Measurements from ENCODE around the gene IFI27. TPM values are rescaled to one million over a fixed set of nuclear protein-coding genes. Genes with fewer than 3 reads are reported as not detected.
A peak's percentile ranks its signal among the peaks of the same experiment; 100 is the strongest.

Gene IFI27
- total RNA-seq, 1 experiment from 2014 or later, result 4.3 TPM

DNA sequence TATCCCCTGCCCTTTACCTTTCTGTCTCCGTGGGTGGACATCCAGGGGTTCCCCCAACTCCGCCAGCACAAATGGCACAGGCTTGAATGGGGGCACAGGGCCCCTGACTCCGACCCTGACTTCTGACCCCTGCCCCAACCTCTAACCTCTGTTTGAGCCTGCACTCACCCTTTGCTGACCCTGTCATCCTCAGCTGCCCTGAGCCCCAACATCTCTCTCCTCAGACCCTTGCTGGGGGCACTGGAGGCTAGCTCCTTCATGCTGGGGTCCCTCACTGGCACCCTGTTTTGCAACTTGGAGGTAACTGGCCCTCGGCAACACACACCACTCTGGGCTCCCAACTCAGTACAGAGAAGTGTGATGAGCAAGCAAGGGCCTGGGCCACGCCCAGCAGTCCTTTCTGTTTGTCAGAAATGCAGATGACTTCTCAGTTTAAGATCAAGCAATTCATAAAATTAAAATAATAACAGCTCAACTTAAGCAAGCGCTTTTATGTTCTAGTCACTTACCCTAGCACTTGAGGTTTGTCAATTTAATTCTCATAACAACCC is 2.1 kb downstream of the IFI27 start:
- Histone ChIP-seq H3K9ac (ENCODE audit: low read length) (no peak overlapping the region), H3K79me2 (ENCODE audit: low read length) (no peaks in the 10 kb centered on the region), H3K9me3 (ENCODE audit: low read length) (no peaks in the 10 kb centered on the region), H3K27ac (ENCODE audit: low read length) (no peak overlapping the region), H3K9me2 (replicated peaks; ENCODE audit: low read length) (no peaks in the 10 kb centered on the region), H3K4me2 (ENCODE audit: low read length) (no peak overlapping the region), H3K4me1 (ENCODE audit: insufficient read depth, low read length) (no peaks in the 10 kb centered on the region; the same call in 1 of the 2 replicates), H3K4me3 (ENCODE audit: low read length) (no peak overlapping the region), H3K27me3 (ENCODE audit: low read length) (peaks cover 7% of the 10 kb centered on the region), H3K36me3 (ENCODE audit: low read depth, low read length) (no peaks in the 10 kb centered on the region), H3F3A (ENCODE audit: low read length, unreplicated experiment) (no peaks in the 10 kb centered on the region), H4K20me1 (ENCODE audit: low read length) (no peaks in the 10 kb centered on the region), H2AFZ (ENCODE audit: low read length) (no peak overlapping the region)
- BruUV-seq (replicated peaks), result no TSS peak
- intact Hi-C loops (cut with micrococcal nuclease), result no loop called here
- DNase-seq (no peak), ATAC-seq (peak; percentile 53; the same call in 1 of the 2 replicates)
- ChIA-PET CTCF (no interaction called here), POLR2A (ENCODE audit: unreplicated experiment) (no interaction called here)
- TF ChIP-seq EZH2 (IDR thresholded peaks at IDR 0.05; ENCODE audit: low read length, unreplicated experiment) (no peak), EZH2phosphoT487 (IDR thresholded peaks at IDR 0.05; ENCODE audit: borderline replicate concordance, low read length) (no peak)
- TF ChIP-seq, protein P1, sequence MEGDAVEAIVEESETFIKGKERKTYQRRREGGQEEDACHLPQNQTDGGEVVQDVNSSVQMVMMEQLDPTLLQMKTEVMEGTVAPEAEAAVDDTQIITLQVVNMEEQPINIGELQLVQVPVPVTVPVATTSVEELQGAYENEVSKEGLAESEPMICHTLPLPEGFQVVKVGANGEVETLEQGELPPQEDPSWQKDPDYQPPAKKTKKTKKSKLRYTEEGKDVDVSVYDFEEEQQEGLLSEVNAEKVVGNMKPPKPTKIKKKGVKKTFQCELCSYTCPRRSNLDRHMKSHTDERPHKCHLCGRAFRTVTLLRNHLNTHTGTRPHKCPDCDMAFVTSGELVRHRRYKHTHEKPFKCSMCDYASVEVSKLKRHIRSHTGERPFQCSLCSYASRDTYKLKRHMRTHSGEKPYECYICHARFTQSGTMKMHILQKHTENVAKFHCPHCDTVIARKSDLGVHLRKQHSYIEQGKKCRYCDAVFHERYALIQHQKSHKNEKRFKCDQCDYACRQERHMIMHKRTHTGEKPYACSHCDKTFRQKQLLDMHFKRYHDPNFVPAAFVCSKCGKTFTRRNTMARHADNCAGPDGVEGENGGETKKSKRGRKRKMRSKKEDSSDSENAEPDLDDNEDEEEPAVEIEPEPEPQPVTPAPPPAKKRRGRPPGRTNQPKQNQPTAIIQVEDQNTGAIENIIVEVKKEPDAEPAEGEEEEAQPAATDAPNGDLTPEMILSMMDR (conservative IDR thresholded peaks at IDR 0.05; ENCODE audit: low read depth, low read length), result no peak

DNA sequence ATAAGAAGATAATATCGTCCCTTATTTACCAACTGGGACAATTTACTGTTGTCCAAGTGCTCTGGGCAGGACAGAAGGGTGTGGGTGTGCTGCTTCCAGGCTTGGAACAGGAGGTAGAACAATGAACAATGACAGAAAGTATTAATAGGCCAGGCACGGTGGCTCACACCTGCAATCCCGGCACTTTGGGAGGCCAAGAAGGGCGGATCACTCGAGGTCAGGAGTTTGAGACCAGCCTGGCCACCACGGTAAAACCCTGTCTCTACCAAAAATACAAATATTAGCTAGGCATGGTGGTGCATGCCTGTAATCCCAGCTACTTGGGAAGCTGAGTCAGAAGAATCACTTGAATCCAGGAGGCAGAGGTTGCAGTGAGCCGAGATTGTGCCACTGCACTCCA is 2.5 kb downstream of the IFI27 start:
- H3K9ac ChIP-seq (ENCODE audit: low read length), result no peak overlapping the region
- ChIA-PET CTCF (no interaction called here), POLR2A (ENCODE audit: unreplicated experiment) (no interaction called here)
- no peak overlapping the region for H3K4me2 ChIP-seq (ENCODE audit: low read length)
- no peak for DNase-seq
- H3K9me2 ChIP-seq (replicated peaks; ENCODE audit: low read length), result no peaks in the 10 kb centered on the region
- no peak overlapping the region for H2AFZ ChIP-seq (ENCODE audit: low read length)
- no peaks in the 10 kb centered on the region for H3K36me3 ChIP-seq (ENCODE audit: low read depth, low read length)
- H3K27ac ChIP-seq (ENCODE audit: low read length), result no peak overlapping the region
- intact Hi-C loops (cut with micrococcal nuclease), result no loop called here
- no TSS peak for BruUV-seq (replicated peaks)
- H3K79me2 ChIP-seq (ENCODE audit: low read length), result no peaks in the 10 kb centered on the region
- H3K27me3 ChIP-seq (ENCODE audit: low read length), result peaks cover 7% of the 10 kb centered on the region
- ATAC-seq, result no peak; the same call in 1 of the 2 replicates
- TF ChIP-seq, protein P1 (conservative IDR thresholded peaks at IDR 0.05; ENCODE audit: low read depth, low read length), result no peak
- TF ChIP-seq EZH2phosphoT487 (IDR thresholded peaks at IDR 0.05; ENCODE audit: borderline replicate concordance, low read length) (no peak), EZH2 (IDR thresholded peaks at IDR 0.05; ENCODE audit: low read length, unreplicated experiment) (no peak)
- no peaks in the 10 kb centered on the region; the same call in 1 of the 2 replicates for H3K4me1 ChIP-seq (ENCODE audit: insufficient read depth, low read length)
- no peaks in the 10 kb centered on the region for H3K9me3 ChIP-seq (ENCODE audit: low read length)
- H3K4me3 ChIP-seq (ENCODE audit: low read length), result no peak overlapping the region
- H3F3A ChIP-seq (ENCODE audit: low read length, unreplicated experiment), result no peaks in the 10 kb centered on the region
- H4K20me1 ChIP-seq (ENCODE audit: low read length), result no peaks in the 10 kb centered on the region

DNA sequence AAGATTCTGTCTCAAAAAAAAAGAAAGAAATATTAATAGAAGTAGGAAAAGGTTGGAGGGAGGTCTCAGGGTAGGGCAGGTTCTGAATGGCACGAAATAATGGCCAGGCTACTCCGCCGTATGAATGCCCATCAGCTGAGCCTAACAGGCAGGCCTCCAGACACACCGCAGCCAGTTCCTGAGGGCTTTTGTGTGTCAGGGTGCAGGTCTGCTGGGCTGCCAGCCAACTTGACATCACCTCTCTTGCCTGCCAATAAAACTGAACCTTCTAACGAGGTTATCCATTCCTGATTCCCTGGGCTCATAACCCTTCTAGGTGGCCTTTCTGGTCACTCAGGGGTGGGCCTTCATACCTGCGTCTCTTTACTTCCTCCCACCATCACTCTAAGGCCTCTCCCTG is 3.0 kb downstream of the IFI27 start:
- Histone ChIP-seq H3K4me1 (ENCODE audit: insufficient read depth, low read length) (no peaks in the 10 kb centered on the region; the same call in 1 of the 2 replicates), H3K27me3 (ENCODE audit: low read length) (peaks cover 7% of the 10 kb centered on the region), H3K9ac (ENCODE audit: low read length) (no peak overlapping the region), H3K4me3 (ENCODE audit: low read length) (no peak overlapping the region), H3F3A (ENCODE audit: low read length, unreplicated experiment) (no peaks in the 10 kb centered on the region), H3K4me2 (ENCODE audit: low read length) (no peak overlapping the region), H3K9me3 (ENCODE audit: low read length) (no peaks in the 10 kb centered on the region), H2AFZ (ENCODE audit: low read length) (no peak overlapping the region), H3K9me2 (replicated peaks; ENCODE audit: low read length) (no peaks in the 10 kb centered on the region), H3K27ac (ENCODE audit: low read length) (no peak overlapping the region), H3K79me2 (ENCODE audit: low read length) (no peaks in the 10 kb centered on the region), H4K20me1 (ENCODE audit: low read length) (no peaks in the 10 kb centered on the region), H3K36me3 (ENCODE audit: low read depth, low read length) (no peaks in the 10 kb centered on the region)
- BruUV-seq (replicated peaks), result no TSS peak
- TF ChIP-seq, protein P1 (conservative IDR thresholded peaks at IDR 0.05; ENCODE audit: low read depth, low read length), result no peak
- no peak for TF ChIP-seq EZH2 (IDR thresholded peaks at IDR 0.05; ENCODE audit: low read length, unreplicated experiment)
- no peak for TF ChIP-seq EZH2phosphoT487 (IDR thresholded peaks at IDR 0.05; ENCODE audit: borderline replicate concordance, low read length)
- ChIA-PET CTCF (no interaction called here), POLR2A (ENCODE audit: unreplicated experiment) (no interaction called here)
- intact Hi-C loops (cut with micrococcal nuclease), result no loop called here
- ATAC-seq (no peak), DNase-seq (no peak)

Data from PC-3 (cell line).